ENCODE measurements around the gene GOSR1.
"Not testable (repeated sequence)": the region's sequence is repeated elsewhere in the genome, so short reads cannot be mapped to it uniquely, and the experiment has no call there.

Gene GOSR1

GRCh38 chr17:30519707-30520106 lies 42.5 kb downstream of the GOSR1 start:
- DNase-seq (ENCODE audit: low read depth), result no peak
- H3K4me3 ChIP-seq (ENCODE audit: low read depth, low read length), result no peak overlapping the region
- TF ChIP-seq CTCF (IDR thresholded peaks at IDR 0.05; ENCODE audit: insufficient read depth, low read depth, low read length, missing control alignments), result no peak

- no peak for DNase-seq (ENCODE audit: low read depth)
- no peak for TF ChIP-seq CTCF (IDR thresholded peaks at IDR 0.05; ENCODE audit: insufficient read depth, low read depth, low read length, missing control alignments)
- no peak overlapping the region for H3K4me3 ChIP-seq (ENCODE audit: low read depth, low read length)
Observed at GRCh38 chr17:30520436-30520835, 43.2 kb downstream of the GOSR1 start.

- no peak for TF ChIP-seq CTCF (IDR thresholded peaks at IDR 0.05; ENCODE audit: insufficient read depth, low read depth, low read length, missing control alignments)
- no peak for DNase-seq (ENCODE audit: low read depth)
- H3K4me3 ChIP-seq (ENCODE audit: low read depth, low read length), result no peak overlapping the region
Observed at GRCh38 chr17:30520882-30521281, 43.7 kb downstream of the GOSR1 start.

GRCh38 chr17:30521766-30522165 lies 44.6 kb downstream of the GOSR1 start:
- H3K4me3 ChIP-seq (ENCODE audit: low read depth, low read length), result no peak overlapping the region
- DNase-seq (ENCODE audit: low read depth), result no peak
- no peak for TF ChIP-seq CTCF (IDR thresholded peaks at IDR 0.05; ENCODE audit: insufficient read depth, low read depth, low read length, missing control alignments)

GRCh38 chr17:30523236-30523635 lies 46.0 kb downstream of the GOSR1 start:
- H3K4me3 ChIP-seq (ENCODE audit: low read depth, low read length); DNase-seq (ENCODE audit: low read depth): not testable (repeated sequence)

GRCh38 chr17:30524847-30525246 lies 47.6 kb downstream of the GOSR1 start:
- DNase-seq (ENCODE audit: low read depth), result no peak
- H3K4me3 ChIP-seq (ENCODE audit: low read depth, low read length), result no peak overlapping the region
- no peak for TF ChIP-seq CTCF (IDR thresholded peaks at IDR 0.05; ENCODE audit: insufficient read depth, low read depth, low read length, missing control alignments)

DNA sequence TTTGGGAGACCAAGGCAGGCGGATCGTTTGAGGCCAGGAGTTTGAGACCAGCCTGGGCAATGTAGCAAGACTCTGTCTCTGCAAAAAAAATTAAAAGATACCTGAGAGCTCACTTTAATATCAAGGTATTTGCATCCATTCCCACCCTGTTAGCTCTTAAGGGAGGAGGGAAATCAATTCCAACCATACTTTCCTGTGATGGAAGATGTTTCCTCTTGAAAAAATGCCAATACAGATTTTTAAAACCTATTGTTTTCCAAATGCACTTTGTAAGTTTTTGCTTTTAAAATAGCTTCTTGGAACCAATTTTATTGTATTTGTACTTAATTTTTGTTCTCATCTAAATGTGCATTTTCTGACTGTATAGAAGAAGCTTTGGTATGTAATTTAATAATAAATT lies 49.2 kb downstream of the GOSR1 start:
- no peak overlapping the region for H3K4me3 ChIP-seq (ENCODE audit: low read depth, low read length)
- DNase-seq (ENCODE audit: low read depth), result no peak
- TF ChIP-seq CTCF (IDR thresholded peaks at IDR 0.05; ENCODE audit: insufficient read depth, low read depth, low read length, missing control alignments), result no peak

- not testable (repeated sequence) for H3K4me3 ChIP-seq (ENCODE audit: low read depth, low read length); DNase-seq (ENCODE audit: low read depth)
Observed at GRCh38 chr17:30528701-30529100, 51.5 kb downstream of the GOSR1 start.

Data from GM12865 (cell line).